HG02623 (cell line): ENCODE data around the gene SERPINA6.
"Not testable (repeated sequence)": the region's sequence is repeated elsewhere in the genome, so short reads cannot be mapped to it uniquely, and the experiment has no call there.

Experiments
- ATAC-seq: cut with Tn5 transposase; IDR thresholded peaks from one replicate; pipeline ENCODE4 v1.9.1; 2021; ENCODE audit warnings: moderate library complexity; ENCODE audit not compliant: unreplicated experiment

The SERPINA6 gene

GRCh38 chr14:94330432-94330831 lies 7.3 kb upstream of the SERPINA6 start:
- no peak for ATAC-seq

DNA sequence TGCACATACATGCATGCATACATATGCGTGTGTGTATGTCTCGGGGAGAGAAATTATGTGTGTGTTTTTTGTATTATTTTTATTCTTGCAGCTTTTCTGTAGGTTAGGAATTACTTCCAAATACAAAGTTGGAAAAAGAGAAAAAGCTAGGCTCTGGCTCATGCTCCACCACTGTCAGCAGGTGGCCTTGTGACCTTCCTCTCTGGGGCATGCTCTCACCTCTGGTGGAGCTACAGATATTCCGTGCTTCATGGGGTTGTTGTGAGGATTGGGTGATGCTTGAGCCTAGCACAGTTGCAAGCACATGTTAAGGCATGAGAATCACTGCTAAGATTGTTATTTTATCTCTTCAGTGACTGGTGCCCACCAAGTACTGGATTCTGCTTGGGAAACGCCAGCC lies 6.7 kb upstream of the SERPINA6 start:
- no peak for ATAC-seq

DNA sequence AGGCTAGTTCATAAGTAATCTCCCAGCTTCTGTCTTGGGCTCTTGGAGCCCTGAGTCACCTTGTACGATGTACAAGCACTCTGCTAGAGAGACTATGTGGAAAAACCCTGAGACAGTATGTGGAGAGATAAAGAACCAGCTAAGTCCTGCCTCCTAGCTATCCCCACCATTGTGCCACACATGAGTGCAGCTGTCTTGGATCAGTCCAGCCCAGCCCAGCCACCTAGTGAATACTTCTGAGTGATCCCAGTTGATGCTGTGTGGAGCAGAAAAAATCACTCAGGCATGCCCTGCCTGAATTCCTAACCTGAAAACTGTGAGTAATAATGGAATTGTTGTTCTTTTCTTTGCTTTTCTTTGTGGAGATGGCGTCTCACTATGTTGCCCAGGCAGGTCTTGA lies 5.1 kb upstream of the SERPINA6 start:
- ATAC-seq = no peak

GRCh38 chr14:94321421-94322271 lies 1.5 kb downstream of the SERPINA6 start:
- ATAC-seq = no peak

GRCh38 chr14:94320243-94320642 lies 2.9 kb downstream of the SERPINA6 start:
- no peak for ATAC-seq

- ATAC-seq = no peak
Measured at GRCh38 chr14:94317259-94317658, 5.9 kb downstream of the SERPINA6 start.

DNA sequence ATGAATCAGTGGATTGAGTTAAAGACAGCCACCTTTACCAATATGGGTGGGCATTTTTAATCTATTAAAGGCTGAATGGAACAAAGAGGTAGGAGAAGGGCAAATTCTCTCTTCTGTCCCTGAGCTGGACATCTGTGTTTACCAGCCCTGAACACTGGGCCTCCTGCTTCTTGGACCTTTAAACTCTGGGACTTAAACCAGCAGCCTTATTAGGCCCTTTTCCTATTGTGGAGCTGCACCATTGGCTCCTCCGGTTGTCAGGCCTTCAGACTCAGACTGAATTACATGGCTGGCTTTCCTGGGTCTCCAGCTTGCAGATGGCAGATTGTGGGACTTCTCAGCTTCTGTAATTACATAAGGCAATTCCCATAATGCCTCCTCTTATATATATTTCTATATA lies 6.4 kb downstream of the SERPINA6 start:
- ATAC-seq = no peak

- no peak for ATAC-seq
Measured at GRCh38 chr14:94314890-94315289, 8.2 kb downstream of the SERPINA6 start.

DNA sequence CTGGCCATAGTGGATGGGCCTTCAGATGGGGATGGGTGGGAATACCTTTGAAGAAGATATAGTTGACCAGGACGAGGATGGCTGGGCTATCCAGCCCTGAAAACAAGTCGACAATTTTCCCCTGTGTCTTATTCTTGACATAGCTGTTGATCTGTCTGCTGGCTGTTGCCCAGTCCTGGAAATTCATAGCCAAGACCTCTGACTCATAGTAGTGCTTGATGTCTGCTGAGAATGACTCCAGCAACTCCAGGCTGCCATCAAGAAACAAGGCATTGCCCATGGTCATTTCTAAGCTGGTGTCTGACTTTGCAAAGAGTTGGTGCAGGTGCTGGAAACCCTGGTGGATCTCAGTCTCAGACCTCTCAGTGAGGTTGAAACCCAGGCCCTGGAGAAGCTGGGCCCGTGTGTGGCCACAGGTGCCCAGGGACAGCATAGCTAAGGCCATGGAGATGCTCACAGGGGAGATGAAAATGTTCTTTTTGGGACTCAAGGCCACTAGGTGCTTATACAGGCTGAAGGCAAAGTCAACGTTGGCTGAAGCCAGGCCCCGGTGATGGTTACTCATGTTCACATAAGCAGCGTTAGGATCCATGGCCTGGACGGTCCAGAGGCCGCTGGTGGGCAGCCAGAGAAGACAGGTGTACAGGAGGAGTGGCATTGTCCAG lies 9.0 kb downstream of the SERPINA6 start:
- ATAC-seq = no peak

DNA sequence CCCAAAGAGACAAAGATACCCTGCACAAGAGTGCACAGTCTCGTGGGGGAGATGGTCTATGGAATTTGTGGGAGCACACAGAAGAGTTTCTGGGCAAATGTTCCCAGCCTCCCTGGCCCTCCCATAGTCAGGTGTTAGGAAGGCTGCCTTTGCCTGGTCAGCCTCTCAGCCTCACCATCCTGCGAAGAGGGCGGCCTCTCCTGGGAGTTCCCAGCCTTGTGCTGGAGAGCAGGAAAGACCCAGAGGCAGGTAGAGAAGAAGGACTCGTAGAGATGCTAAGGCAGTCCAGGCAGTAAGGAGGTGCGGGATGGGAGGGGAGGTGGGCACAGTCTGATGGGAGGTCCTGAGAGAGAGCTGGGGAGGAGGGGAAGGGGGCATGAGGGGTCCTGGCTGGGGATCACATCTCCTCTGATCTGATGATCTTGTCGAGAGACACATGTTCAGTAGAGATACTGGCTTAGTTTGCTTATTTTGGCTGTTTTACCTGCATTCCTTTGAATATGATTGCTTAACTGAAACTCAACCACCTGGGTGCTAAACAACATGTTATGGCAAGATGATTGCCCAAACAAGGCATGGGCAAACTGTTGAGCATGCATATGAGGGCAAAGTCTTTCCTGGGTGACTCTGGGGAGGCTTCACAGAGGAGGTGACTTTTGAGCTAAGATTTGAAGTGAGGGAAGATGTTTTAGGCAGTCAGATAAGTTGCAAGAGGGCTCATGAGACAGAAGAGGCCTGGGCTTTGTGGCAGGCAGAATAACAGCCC lies 10.5 kb downstream of the SERPINA6 start:
- no peak for ATAC-seq

- no peak for ATAC-seq
Measured at GRCh38 chr14:94310248-94310647, 12.9 kb downstream of the SERPINA6 start.

DNA sequence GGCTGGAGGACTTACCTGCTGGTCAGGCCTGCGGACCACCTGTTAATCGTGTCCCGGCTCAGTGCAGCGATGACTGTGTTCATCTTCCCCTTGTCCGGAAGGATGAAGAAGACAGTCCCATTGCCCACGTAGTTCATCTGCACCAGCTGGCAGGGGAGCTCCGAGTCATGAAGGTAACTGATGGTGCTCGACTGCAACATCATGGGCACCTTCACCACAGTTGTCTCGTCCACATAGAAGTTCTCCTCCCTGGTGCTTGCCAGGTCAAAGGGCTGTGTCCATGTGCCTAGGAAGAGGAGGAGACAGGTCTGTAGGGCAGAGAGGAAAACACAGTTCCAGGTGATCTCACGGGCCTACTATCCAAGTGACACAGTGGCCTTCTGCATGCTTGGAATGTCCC lies 13.4 kb downstream of the SERPINA6 start:
- no peak for ATAC-seq

DNA sequence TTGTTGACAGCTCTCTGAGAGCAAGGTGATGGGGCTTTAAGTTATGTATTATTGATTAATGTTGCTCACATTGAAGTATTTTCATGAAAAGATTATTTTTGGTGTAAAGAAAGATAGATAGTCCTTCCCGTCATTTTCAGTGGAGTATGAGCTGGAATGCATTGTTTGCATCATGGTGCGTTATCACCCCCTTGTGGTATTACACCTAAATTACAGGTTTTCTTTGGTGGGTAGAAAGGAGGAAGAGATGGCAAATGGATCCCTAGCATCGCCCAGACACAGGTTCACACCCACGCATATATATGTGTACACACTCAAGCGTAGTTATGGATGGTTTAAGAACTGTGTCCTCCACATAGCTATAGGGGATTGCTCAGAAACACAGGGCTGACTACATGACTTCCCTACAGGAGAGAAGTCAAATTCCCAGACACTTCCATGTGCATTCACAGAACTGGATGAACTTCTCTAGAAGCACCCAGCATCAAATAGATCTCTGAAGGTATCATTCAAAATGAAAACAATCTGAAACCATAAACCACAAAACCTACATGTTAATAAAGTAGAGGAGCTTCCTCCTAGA lies 15.6 kb downstream of the SERPINA6 start:
- ATAC-seq = no peak

GRCh38 chr14:94306047-94306978 lies 16.8 kb downstream of the SERPINA6 start:
- ATAC-seq = no peak

DNA sequence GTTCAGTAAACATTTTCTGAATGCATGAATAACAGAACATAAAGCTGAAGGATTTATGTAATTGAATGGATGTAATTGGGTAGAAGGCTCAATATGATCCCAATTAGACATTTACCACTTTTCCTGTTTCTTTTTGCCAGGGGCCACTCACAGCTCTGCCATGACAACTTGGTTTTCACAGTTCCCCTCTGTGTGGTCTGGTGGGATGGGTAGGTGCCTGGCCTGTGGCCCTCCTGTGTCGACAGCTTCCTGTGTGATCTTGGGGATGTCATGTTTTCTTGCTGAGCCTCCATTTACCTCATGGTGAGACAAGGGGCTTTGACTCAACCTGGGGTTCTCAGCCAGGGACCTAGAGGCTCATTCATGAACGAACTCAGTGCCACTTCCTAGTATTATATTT lies 17.5 kb downstream of the SERPINA6 start:
- no peak for ATAC-seq

DNA sequence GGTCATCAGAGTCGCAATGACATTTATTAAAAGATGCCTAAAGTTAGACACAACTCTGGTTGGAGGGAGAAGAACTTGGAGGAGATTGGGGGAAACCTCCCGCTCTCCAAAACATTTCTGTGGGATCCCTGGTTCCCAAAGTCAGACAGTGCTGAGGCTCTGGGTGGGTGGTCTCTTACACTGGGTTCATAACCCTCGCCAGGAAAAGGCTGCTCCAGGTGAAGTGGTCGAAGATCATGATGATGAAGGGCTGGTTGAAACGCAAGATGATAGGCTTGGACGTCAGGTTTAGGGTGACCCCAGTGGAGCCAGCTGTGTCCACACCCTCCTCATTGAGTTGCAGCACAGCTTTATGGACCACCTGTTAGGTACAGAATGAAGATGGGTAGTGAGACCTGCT lies 18.9 kb downstream of the SERPINA6 start:
- ATAC-seq = no peak

- no peak for ATAC-seq
Measured at GRCh38 chr14:94303111-94303510, 20.0 kb downstream of the SERPINA6 start.

DNA sequence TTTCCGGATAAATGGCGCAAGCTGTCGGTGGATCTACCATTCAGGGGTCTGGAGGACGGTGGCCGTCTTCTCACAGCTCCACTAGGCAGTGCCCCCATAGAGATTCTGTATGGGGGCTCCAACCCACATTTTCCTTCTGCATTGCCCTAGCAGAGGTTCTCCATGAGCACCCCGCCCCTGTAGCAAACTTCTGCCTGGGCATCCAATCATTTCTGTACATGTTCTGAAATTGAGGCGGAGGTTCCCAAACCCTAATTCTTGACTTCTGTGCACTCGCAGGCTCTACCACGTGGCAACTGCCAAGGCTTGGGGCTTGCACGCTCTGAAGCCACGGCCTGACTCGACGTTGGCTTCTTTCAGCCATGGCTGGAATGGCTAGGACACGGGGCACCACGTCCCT lies 25.0 kb downstream of the SERPINA6 start:
- no peak for ATAC-seq

GRCh38 chr14:94296181-94296545 lies 27.0 kb downstream of the SERPINA6 start:
- ATAC-seq = not testable (repeated sequence)
